Neuronal stem cell (in vitro differentiated cells): Measurements from ENCODE around the gene ATXN8OS.
"Not testable (repeated sequence)": the region's sequence is repeated elsewhere in the genome, so short reads cannot be mapped to it uniquely, and the experiment has no call there.

Source experiments
- DNase-seq: peaks from one replicate; pipeline ENCODE4 v3.0.0-alpha.2; 2013; ENCODE audit warnings: low spot score
- H2AFZ ChIP-seq: one replicate; pipeline ENCODE4 v1.6.1; 2013; ENCODE audit warnings: mild to moderate bottlenecking, low read length, inconsistent platforms
- H2AK5ac ChIP-seq: 2 replicates; pipeline ENCODE4 v1.6.1; 2013; ENCODE audit warnings: low read depth, mild to moderate bottlenecking, inconsistent platforms, low read length, moderate library complexity, mixed read lengths
- H2BK120ac ChIP-seq: 2 replicates; pipeline ENCODE4 v1.6.1; 2013; ENCODE audit warnings: low read depth, mild to moderate bottlenecking, inconsistent platforms, low read length, moderate library complexity, mixed read lengths
- H2BK12ac ChIP-seq: one replicate; pipeline ENCODE4 v1.6.1; 2013; ENCODE audit warnings: low read length, inconsistent platforms
- H2BK15ac ChIP-seq: 2 replicates; pipeline ENCODE4 v1.6.1; 2013; ENCODE audit warnings: mild to moderate bottlenecking, low read length, inconsistent platforms, mixed read lengths
- H2BK5ac ChIP-seq: one replicate; pipeline ENCODE4 v1.6.1; 2013; ENCODE audit warnings: inconsistent platforms, mild to moderate bottlenecking, low read length, moderate library complexity
- H3K14ac ChIP-seq: one replicate; pipeline ENCODE4 v1.6.1; 2013; ENCODE audit warnings: low read length, inconsistent platforms
- H3K18ac ChIP-seq: 2 replicates; pipeline ENCODE4 v1.6.1; 2013; ENCODE audit warnings: low read length, inconsistent platforms
- H3K23ac ChIP-seq: 2 replicates; pipeline ENCODE4 v1.6.1; 2013; ENCODE audit warnings: low read depth, mild to moderate bottlenecking, mixed read lengths, low read length, inconsistent platforms; ENCODE audit not compliant: poor library complexity
- H3K27ac ChIP-seq: replicated peaks from 3 replicates; pipeline ENCODE4 v1.5.1; 2013; ENCODE audit warnings: low read length, inconsistent platforms
- H3K27me3 ChIP-seq, 3 experiments: 2 replicates each; pipeline ENCODE4 v1.6.1; 2013; ENCODE audit warnings: low read length in 3 of 3, mild to moderate bottlenecking in 2 of 3, inconsistent platforms in 1 of 3, low read depth in 1 of 3, mixed read lengths in 1 of 3, moderate library complexity in 1 of 3; ENCODE audit not compliant: control insufficient read depth in 3 of 3, insufficient read depth in 3 of 3
- H3K36me3 ChIP-seq, 2 donors: replicated peaks in 1 of 2; 2 replicates each; pipeline ENCODE4 v1.6.1; 2013; ENCODE audit warnings: low read length in 2 of 2; ENCODE audit not compliant: control insufficient read depth in 2 of 2, insufficient read depth in 2 of 2
- H3K4ac ChIP-seq: 2 replicates; pipeline ENCODE4 v1.6.1; 2013; ENCODE audit warnings: inconsistent platforms, mild to moderate bottlenecking, low read length, moderate library complexity
- H3K4me1 ChIP-seq, 2 donors: 1 replicate in 1 of 2; 2 replicates in 1 of 2; pipeline ENCODE4 v1.6.1; 2013; ENCODE audit warnings: low read length in 2 of 2, low read depth in 1 of 2; ENCODE audit not compliant: control insufficient read depth in 2 of 2, insufficient read depth in 1 of 2
- H3K4me2 ChIP-seq: one replicate; pipeline ENCODE4 v1.6.1; 2013; ENCODE audit warnings: mild to moderate bottlenecking, low read length, inconsistent platforms; ENCODE audit not compliant: insufficient read depth, poor library complexity, severe bottlenecking
- H3K4me3 ChIP-seq, 2 donors: 2 replicates each; pipeline ENCODE4 v1.5.1; 2013; ENCODE audit warnings: low read length in 2 of 2, mild to moderate bottlenecking in 2 of 2, inconsistent platforms in 1 of 2, moderate library complexity in 1 of 2
- H3K79me1 ChIP-seq: one replicate; pipeline ENCODE4 v1.6.1; 2013; ENCODE audit warnings: low read depth, mild to moderate bottlenecking, inconsistent platforms, low read length, moderate library complexity
- H3K9ac ChIP-seq: one replicate; pipeline ENCODE4 v1.6.1; 2013; ENCODE audit warnings: mild to moderate bottlenecking, low read depth, low read length, inconsistent platforms; ENCODE audit not compliant: poor library complexity
- H3K9me3 ChIP-seq, 2 donors: replicated peaks in 1 of 2; 2 replicates each; pipeline versions ENCODE3 to v1.6.1; 2013; ENCODE audit warnings: low read length in 2 of 2, mild to moderate bottlenecking in 2 of 2, inconsistent platforms in 1 of 2, low read depth in 1 of 2, mixed read lengths in 1 of 2, moderate library complexity in 1 of 2; ENCODE audit not compliant: control insufficient read depth in 2 of 2, insufficient read depth in 1 of 2
- H4K8ac ChIP-seq: one replicate; pipeline ENCODE4 v1.6.1; 2013; ENCODE audit warnings: low read depth, mild to moderate bottlenecking, inconsistent platforms, low read length, moderate library complexity
- H4K91ac ChIP-seq: one replicate; pipeline ENCODE4 v1.6.1; 2013; ENCODE audit warnings: low read length, low read depth, mild to moderate bottlenecking, inconsistent platforms; ENCODE audit not compliant: poor library complexity
- WGBS, 2 donors: extraction: QIAGEN DNeasy Blood & Tissue Kit; methylation state at CpG; one replicate each; pipeline ENCODE4 v1.1.7; 2013; ENCODE audit warnings: missing lambda C conversion rate in 2 of 2, mixed read lengths in 1 of 2; ENCODE audit not compliant: insufficient read length in 2 of 2, insufficient replicate concordance in 1 of 2; ENCODE audit errors: extremely low coverage in 2 of 2; 5-methylcytosine and 5-hydroxymethylcytosine counted together

ATXN8OS gene

GRCh38 chr13:70142658-70143057 lies 35.0 kb downstream of the ATXN8OS start:
- not testable (repeated sequence) for H3K23ac ChIP-seq, H3K79me1 ChIP-seq, H2BK15ac ChIP-seq, DNase-seq, H3K27me3 ChIP-seq, H4K8ac ChIP-seq, H3K9me3 ChIP-seq, H2AFZ ChIP-seq, H3K4ac ChIP-seq, H3K4me3 ChIP-seq, H2BK120ac ChIP-seq, H2AK5ac ChIP-seq, H3K4me2 ChIP-seq, H3K9ac ChIP-seq, H3K18ac ChIP-seq, H3K27ac ChIP-seq, H3K14ac ChIP-seq, H2BK12ac ChIP-seq, H4K91ac ChIP-seq, H3K36me3 ChIP-seq, H3K4me1 ChIP-seq, H2BK5ac ChIP-seq
- WGBS, 2 donors = no CpG with 5 or more reads among the region's 12 CpGs

DNA sequence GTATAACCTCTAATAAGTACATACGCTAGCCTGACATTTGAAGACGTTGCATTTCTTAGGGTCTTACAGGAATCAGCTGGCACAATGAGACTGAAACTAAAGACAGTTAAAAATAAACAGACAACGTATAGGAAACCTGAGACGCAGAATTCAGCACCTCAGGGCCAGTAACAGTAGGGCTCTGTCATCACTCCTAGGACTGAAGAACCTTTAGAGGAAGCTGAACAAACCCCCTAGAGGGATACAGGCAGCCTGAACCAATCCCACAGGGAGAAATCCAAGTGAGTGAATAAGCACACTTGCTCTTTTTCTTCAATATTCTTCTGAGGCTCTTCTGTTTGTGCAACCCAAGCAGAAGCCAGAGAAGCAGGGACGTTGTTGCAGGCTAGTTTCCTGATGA lies 54.5 kb downstream of the ATXN8OS start:
- Histone ChIP-seq H3K79me1 (no peaks in the 10 kb centered on the region), H4K8ac (no peak overlapping the region), H2AK5ac (no peak overlapping the region), H3K27ac (no peak overlapping the region), H3K9ac (no peak overlapping the region), H2BK15ac (no peak overlapping the region), H3K18ac (no peak overlapping the region), H2AFZ (peak overlapping the region; percentile 72), H3K4me1 (no peaks in the 10 kb centered on the region), H2BK12ac (no peak overlapping the region), H3K4me2 (no peak overlapping the region), H3K4ac (no peak overlapping the region), H4K91ac (no peak overlapping the region), H3K14ac (no peak overlapping the region), H3K27me3 (no peaks in the 10 kb centered on the region), H2BK120ac (no peak overlapping the region), H3K9me3 (no peaks in the 10 kb centered on the region), H3K36me3 (no peaks in the 10 kb centered on the region), H3K23ac (no peak overlapping the region), H2BK5ac (no peak overlapping the region), H3K4me3 (no peak overlapping the region)
- DNase-seq = no peak
- WGBS, 2 donors = no CpG with 5 or more reads among the region's 5 CpGs

DNA sequence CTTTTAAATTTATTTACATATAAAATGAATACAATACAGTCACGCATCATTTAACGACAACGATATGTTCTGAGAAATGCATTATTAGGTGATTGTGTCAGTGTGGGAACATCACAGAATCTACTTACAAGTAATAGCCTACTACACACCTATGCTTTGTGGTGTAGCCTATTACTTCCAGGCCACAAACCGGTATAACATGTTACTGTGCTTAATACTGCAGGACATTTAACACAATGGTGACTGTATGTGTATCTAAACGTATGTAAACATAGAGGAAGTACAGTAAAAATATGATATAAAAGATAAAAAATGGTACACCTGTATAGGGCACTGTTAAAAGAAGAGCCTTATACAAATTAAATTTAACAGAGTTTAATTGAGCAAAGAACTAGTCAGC lies 63.1 kb downstream of the ATXN8OS start:
- Histone ChIP-seq H3K4me3 (no peak overlapping the region), H3K4me2 (no peak overlapping the region), H4K91ac (no peak overlapping the region), H3K18ac (no peak overlapping the region), H3K27me3 (no peaks in the 10 kb centered on the region), H3K9ac (no peak overlapping the region), H2BK120ac (no peak overlapping the region), H2BK5ac (no peak overlapping the region), H3K9me3 (no peaks in the 10 kb centered on the region), H2AFZ (no peak overlapping the region), H3K27ac (no peak overlapping the region), H3K4me1 (no peaks in the 10 kb centered on the region), H3K23ac (no peak overlapping the region), H3K36me3 (no peaks in the 10 kb centered on the region), H3K14ac (no peak overlapping the region), H3K4ac (no peak overlapping the region), H2BK15ac (no peak overlapping the region), H3K79me1 (no peaks in the 10 kb centered on the region), H2AK5ac (no peak overlapping the region), H2BK12ac (no peak overlapping the region), H4K8ac (no peak overlapping the region)
- no CpG with 5 or more reads among the region's 5 CpGs for WGBS, 2 donors
- no peak for DNase-seq

GRCh38 chr13:70171151-70171550 lies 63.5 kb downstream of the ATXN8OS start:
- Histone ChIP-seq H3K4me1 (no peaks in the 10 kb centered on the region), H3K4ac (no peak overlapping the region), H2BK5ac (no peak overlapping the region), H2AK5ac (no peak overlapping the region), H4K8ac (no peak overlapping the region), H2BK15ac (no peak overlapping the region), H4K91ac (no peak overlapping the region), H3K36me3 (no peaks in the 10 kb centered on the region), H3K27ac (no peak overlapping the region), H3K9me3 (no peaks in the 10 kb centered on the region), H3K14ac (no peak overlapping the region), H3K23ac (no peak overlapping the region), H3K4me2 (no peak overlapping the region), H3K27me3 (no peaks in the 10 kb centered on the region), H3K9ac (no peak overlapping the region), H3K18ac (no peak overlapping the region), H2BK120ac (no peak overlapping the region), H3K4me3 (no peak overlapping the region), H3K79me1 (no peaks in the 10 kb centered on the region), H2AFZ (no peak overlapping the region), H2BK12ac (no peak overlapping the region)
- DNase-seq = no peak
- WGBS, 2 donors = no CpG with 5 or more reads among the region's 3 CpGs
